Osteoblast (primary cell): Measurements from ENCODE around the gene HBG2. TPM values are rescaled to one million over a fixed set of nuclear protein-coding genes. Genes with fewer than 3 reads are reported as not detected.

Experiments used
- DNase-seq: peaks from one replicate; pipeline ENCODE4 v3.0.0; 2011; ENCODE audit warnings: low spot score, mixed read lengths; ENCODE audit not compliant: insufficient read length; ENCODE audit errors: missing footprints
- H2AFZ ChIP-seq: 2 replicates; pipeline ENCODE4 v1.6.0; 2011; ENCODE audit warnings: mild to moderate bottlenecking, low read length
- H3K27ac ChIP-seq: 2 replicates; pipeline ENCODE4 v1.5.1; 2011; ENCODE audit warnings: mild to moderate bottlenecking, low read depth, low read length, moderate library complexity
- H3K27me3 ChIP-seq: 2 replicates; pipeline ENCODE4 v1.6.0; 2012; ENCODE audit warnings: mild to moderate bottlenecking, control low read depth, inconsistent platforms, low read length, moderate library complexity; ENCODE audit not compliant: insufficient read depth
- H3K36me3 ChIP-seq: 2 replicates; pipeline ENCODE4 v1.5.1; 2011; ENCODE audit warnings: mild to moderate bottlenecking, low read length, control low read depth, moderate library complexity; ENCODE audit not compliant: insufficient read depth
- H3K4me1 ChIP-seq: 2 replicates; pipeline ENCODE4 v1.5.1; 2011; ENCODE audit warnings: mild to moderate bottlenecking, low read length, control low read depth, moderate library complexity; ENCODE audit not compliant: insufficient read depth
- H3K4me2 ChIP-seq: 2 replicates; pipeline ENCODE4 v1.6.0; 2011; ENCODE audit warnings: mild to moderate bottlenecking, low read length; ENCODE audit not compliant: insufficient read depth
- H3K4me3 ChIP-seq: fragments of 200-600 bp; sonication (generic); 3 replicates; pipeline ENCODE4 v1.5.1; 2012; ENCODE audit warnings: mild to moderate bottlenecking, low read length, inconsistent platforms; ENCODE audit not compliant: insufficient read depth
- H3K79me2 ChIP-seq: 2 replicates; pipeline ENCODE4 v1.6.0; 2012; ENCODE audit warnings: mild to moderate bottlenecking, low read length, control low read depth, inconsistent platforms; ENCODE audit not compliant: insufficient read depth
- H3K9me3 ChIP-seq: 2 replicates; pipeline ENCODE4 v1.5.1; 2011; ENCODE audit warnings: low read depth, low read length, control low read depth
- H4K20me1 ChIP-seq: 2 replicates; pipeline ENCODE4 v1.6.0; 2012; ENCODE audit warnings: mild to moderate bottlenecking, low read length, control low read depth; ENCODE audit not compliant: insufficient read depth
- total RNA-seq: library from RNA; depleted of rRNA; stranded (reverse); fragments of >200 nt; gene quantifications from 2 replicates; pipeline ENCODE4 v1.2.3, GENCODE V29; 2012
- TF ChIP-seq, protein P1 (sequence below): IDR thresholded peaks from 2 replicates; pipeline ENCODE4 v1.5.1; 2011; ENCODE audit warnings: mild to moderate bottlenecking, low read depth, low read length, moderate library complexity; ENCODE audit errors: extremely low read depth

The HBG2 gene
- total RNA-seq, 1 donor: not detected

DNA sequence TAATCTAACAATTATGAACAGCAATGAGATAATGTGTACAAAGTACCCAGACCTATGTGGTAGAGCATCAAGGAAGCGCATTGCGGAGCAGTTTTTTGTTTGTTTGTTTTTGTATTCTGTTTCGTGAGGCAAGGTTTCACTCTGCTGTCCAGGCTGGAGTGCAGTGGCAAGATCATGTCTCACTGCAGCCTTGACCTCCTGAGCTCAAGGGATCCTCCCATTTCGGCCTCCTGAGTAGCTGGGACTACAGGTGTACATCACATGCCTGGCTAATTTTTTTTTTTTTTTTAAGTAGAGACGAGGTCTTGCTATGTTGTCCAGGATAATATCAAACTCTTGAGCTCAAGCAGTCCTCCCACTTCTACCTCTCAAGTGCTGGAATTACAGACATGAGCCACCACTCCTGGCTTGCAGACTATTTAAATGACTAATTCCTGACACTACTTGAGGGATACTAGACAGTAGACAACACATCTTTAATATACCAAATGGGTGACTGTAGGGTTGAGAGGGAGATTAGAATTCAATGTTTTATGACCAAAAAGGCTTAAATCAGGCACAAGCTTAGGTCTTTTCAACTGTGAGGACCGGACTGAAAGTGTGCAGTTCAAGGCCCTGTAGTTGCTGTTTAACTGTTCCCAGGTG lies 34.4 kb upstream of the HBG2 start:
- TF ChIP-seq, protein P1, sequence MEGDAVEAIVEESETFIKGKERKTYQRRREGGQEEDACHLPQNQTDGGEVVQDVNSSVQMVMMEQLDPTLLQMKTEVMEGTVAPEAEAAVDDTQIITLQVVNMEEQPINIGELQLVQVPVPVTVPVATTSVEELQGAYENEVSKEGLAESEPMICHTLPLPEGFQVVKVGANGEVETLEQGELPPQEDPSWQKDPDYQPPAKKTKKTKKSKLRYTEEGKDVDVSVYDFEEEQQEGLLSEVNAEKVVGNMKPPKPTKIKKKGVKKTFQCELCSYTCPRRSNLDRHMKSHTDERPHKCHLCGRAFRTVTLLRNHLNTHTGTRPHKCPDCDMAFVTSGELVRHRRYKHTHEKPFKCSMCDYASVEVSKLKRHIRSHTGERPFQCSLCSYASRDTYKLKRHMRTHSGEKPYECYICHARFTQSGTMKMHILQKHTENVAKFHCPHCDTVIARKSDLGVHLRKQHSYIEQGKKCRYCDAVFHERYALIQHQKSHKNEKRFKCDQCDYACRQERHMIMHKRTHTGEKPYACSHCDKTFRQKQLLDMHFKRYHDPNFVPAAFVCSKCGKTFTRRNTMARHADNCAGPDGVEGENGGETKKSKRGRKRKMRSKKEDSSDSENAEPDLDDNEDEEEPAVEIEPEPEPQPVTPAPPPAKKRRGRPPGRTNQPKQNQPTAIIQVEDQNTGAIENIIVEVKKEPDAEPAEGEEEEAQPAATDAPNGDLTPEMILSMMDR: no peak
- Histone ChIP-seq H3K9me3 (no peaks in the 10 kb centered on the region), H3K4me2 (no peak overlapping the region), H2AFZ (no peak overlapping the region), H3K4me1 (peaks cover 13% of the 10 kb centered on the region), H3K27ac (no peak overlapping the region), H3K79me2 (no peaks in the 10 kb centered on the region), H3K27me3 (no peaks in the 10 kb centered on the region), H3K4me3 (no peak overlapping the region), H3K36me3 (no peaks in the 10 kb centered on the region), H4K20me1 (no peaks in the 10 kb centered on the region)
- DNase-seq: no peak

DNA sequence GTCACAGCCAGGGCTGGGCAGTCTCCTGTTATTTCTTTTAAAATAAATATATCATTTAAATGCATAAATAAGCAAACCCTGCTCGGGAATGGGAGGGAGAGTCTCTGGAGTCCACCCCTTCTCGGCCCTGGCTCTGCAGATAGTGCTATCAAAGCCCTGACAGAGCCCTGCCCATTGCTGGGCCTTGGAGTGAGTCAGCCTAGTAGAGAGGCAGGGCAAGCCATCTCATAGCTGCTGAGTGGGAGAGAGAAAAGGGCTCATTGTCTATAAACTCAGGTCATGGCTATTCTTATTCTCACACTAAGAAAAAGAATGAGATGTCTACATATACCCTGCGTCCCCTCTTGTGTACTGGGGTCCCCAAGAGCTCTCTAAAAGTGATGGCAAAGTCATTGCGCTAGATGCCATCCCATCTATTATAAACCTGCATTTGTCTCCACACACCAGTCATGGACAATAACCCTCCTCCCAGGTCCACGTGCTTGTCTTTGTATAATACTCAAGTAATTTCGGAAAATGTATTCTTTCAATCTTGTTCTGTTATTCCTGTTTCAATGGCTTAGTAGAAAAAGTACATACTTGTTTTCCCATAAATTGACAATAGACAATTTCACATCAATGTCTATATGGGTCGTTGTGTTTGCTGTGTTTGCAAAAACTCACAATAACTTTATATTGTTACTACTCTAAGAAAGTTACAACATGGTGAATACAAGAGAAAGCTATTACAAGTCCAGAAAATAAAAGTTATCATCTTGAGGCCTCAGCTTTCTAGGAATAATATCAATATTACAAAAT lies 33.7 kb upstream of the HBG2 start:
- TF ChIP-seq, protein P1: no peak
- Histone ChIP-seq H2AFZ (no peak overlapping the region), H3K4me2 (no peak overlapping the region), H3K79me2 (no peaks in the 10 kb centered on the region), H3K4me3 (no peak overlapping the region), H3K4me1 (peaks cover 13% of the 10 kb centered on the region), H3K36me3 (no peaks in the 10 kb centered on the region), H4K20me1 (no peaks in the 10 kb centered on the region), H3K27ac (no peak overlapping the region), H3K27me3 (no peaks in the 10 kb centered on the region), H3K9me3 (no peaks in the 10 kb centered on the region)
- DNase-seq: peak; percentile 8

DNA sequence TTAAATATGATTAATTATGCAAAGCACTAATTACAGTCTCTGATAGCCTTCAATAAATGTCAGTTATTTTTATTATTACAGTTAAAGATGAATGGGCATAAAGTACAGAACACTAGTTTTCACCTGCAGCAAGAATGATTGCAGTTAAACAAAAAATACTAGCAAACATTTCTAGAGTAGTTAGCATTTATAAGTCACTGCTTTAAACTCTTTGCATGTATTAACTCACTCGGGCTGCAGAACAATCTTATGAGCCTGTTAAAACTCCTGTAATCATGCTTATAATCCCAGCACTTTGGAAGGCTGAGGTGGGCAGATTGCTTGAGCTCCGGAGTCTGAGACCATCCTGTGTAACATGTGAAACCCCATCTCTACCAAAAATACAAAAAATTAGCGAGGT lies 32.3 kb upstream of the HBG2 start:
- Histone ChIP-seq H3K4me2 (no peak overlapping the region), H3K36me3 (no peaks in the 10 kb centered on the region), H3K79me2 (no peaks in the 10 kb centered on the region), H3K4me1 (peaks cover 9% of the 10 kb centered on the region), H3K4me3 (no peak overlapping the region), H3K9me3 (no peaks in the 10 kb centered on the region), H3K27me3 (no peaks in the 10 kb centered on the region), H3K27ac (no peak overlapping the region), H2AFZ (no peak overlapping the region), H4K20me1 (no peaks in the 10 kb centered on the region)
- DNase-seq: no peak
- TF ChIP-seq, protein P1: no peak

DNA sequence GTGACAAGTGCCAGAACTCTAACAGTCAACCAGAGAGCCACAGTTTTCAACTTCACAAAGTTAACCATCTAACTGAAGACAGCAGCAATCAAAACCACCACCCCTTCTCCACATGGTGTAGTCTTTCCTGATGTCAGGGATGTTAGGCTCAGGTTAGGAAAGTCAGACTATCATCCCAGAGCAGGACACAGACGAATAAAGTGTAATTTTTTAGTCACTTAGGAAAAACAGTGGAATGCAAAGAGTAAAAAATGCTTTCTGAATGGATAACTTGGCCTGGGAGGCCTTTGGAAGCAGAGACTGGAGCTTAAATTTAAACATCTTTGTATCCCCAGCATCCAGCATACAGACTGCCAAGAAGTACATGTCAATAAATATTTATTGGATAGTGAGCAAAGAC lies 31.8 kb upstream of the HBG2 start:
- H3K27ac ChIP-seq: no peak overlapping the region
- H3K4me3 ChIP-seq: no peak overlapping the region
- H4K20me1 ChIP-seq: no peaks in the 10 kb centered on the region
- no peak for DNase-seq
- H2AFZ ChIP-seq: no peak overlapping the region
- H3K4me2 ChIP-seq: no peak overlapping the region
- no peaks in the 10 kb centered on the region for H3K36me3 ChIP-seq
- TF ChIP-seq, protein P1: no peak
- H3K9me3 ChIP-seq: no peaks in the 10 kb centered on the region
- no peaks in the 10 kb centered on the region for H3K79me2 ChIP-seq
- H3K4me1 ChIP-seq: peaks cover 9% of the 10 kb centered on the region
- H3K27me3 ChIP-seq: no peaks in the 10 kb centered on the region
